WERI-Rb-1 (cell line): ENCODE data around the gene CLCN7.

Source experiments
- DNase-seq: peaks from one replicate; pipeline ENCODE4 v3.0.0-alpha.2; 2020
- H3K27ac ChIP-seq: fragments of 250-450 bp; sonication (Bioruptor Pico); 2 replicates; pipeline ENCODE4 v1.5.1; 2020; ENCODE audit warnings: mild to moderate bottlenecking, moderate library complexity
- H3K27me3 ChIP-seq: fragments of 250-450 bp; sonication (Bioruptor Pico); 2 replicates; pipeline ENCODE4 v1.5.1; 2021; ENCODE audit warnings: mild to moderate bottlenecking, low read depth, moderate library complexity; ENCODE audit not compliant: insufficient read depth, severe bottlenecking
- H3K36me3 ChIP-seq: fragments of 250-450 bp; sonication (Bioruptor Pico); 2 replicates; pipeline ENCODE4 v1.5.1; 2020; ENCODE audit warnings: mild to moderate bottlenecking, moderate library complexity
- H3K4me3 ChIP-seq: 2 replicates; pipeline ENCODE4 v1.5.1; 2011; ENCODE audit warnings: low read depth, mild to moderate bottlenecking, control low read depth, low read length
- H3K9me3 ChIP-seq: fragments of 250-450 bp; sonication (Bioruptor Pico); 2 replicates; pipeline ENCODE4 v1.5.1; 2021; ENCODE audit warnings: mild to moderate bottlenecking, moderate library complexity; ENCODE audit not compliant: severe bottlenecking
- TF ChIP-seq, protein P1 (sequence below): IDR thresholded peaks from 2 replicates; pipeline ENCODE4 v1.5.1; 2011; ENCODE audit warnings: low read depth, mild to moderate bottlenecking, control low read depth, inconsistent platforms, low read length

CLCN7 gene

DNA sequence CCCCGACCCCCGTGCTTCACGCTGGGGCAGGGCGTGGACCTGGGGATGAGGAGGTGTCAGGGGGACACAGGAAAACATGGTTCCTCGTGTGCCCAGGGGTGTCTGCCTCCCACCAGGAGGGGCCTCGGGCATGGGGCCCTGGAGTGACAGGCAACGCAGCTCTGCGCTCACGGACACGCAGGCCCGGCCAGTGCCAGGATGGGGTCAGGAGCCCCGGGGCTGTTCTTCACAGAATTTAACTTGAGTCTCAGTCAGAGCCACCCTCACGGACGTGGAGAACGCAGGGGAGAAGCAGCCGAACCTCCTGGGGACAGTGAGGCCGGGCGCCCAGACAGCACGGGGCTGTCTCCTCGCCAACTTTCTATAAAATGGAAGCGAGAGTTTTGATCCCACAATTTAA is 77.0 kb downstream of the CLCN7 start:
- DNase-seq, result no peak
- Histone ChIP-seq H3K27me3 (no peaks in the 10 kb centered on the region), H3K36me3 (peaks cover 21% of the 10 kb centered on the region), H3K4me3 (no peak overlapping the region), H3K27ac (no peak overlapping the region), H3K9me3 (no peaks in the 10 kb centered on the region)
- TF ChIP-seq, protein P1, sequence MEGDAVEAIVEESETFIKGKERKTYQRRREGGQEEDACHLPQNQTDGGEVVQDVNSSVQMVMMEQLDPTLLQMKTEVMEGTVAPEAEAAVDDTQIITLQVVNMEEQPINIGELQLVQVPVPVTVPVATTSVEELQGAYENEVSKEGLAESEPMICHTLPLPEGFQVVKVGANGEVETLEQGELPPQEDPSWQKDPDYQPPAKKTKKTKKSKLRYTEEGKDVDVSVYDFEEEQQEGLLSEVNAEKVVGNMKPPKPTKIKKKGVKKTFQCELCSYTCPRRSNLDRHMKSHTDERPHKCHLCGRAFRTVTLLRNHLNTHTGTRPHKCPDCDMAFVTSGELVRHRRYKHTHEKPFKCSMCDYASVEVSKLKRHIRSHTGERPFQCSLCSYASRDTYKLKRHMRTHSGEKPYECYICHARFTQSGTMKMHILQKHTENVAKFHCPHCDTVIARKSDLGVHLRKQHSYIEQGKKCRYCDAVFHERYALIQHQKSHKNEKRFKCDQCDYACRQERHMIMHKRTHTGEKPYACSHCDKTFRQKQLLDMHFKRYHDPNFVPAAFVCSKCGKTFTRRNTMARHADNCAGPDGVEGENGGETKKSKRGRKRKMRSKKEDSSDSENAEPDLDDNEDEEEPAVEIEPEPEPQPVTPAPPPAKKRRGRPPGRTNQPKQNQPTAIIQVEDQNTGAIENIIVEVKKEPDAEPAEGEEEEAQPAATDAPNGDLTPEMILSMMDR, result no peak

DNA sequence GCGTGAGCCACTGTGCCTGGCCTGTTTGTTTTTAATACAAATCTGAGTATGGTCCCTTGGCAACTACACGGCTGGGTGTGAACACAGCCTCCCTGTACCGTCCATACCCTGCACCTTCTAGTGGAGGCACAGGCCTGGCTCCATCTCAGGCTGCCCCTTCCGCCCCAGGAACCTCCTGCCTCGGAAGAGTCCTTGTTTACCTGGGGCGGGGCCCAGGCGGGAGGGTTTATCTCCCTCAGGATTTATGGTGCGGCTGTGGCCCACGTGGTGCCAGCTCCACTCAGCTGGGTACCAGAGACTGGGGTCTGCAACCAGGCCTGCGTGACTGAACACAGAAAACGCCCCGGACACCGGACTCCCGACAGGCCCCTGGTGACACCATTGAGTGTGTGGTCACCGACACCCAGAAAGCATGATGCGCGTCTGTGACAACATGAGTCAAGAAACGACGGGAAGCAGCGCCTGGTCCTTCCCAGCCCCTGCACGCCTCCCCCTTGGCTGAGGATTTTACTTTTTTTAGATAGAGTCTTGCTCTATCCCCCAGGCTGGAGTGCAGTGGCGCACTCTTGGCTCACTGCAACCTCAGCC is 79.3 kb downstream of the CLCN7 start:
- no peak overlapping the region for H3K27ac ChIP-seq
- TF ChIP-seq, protein P1, result no peak
- H3K36me3 ChIP-seq, result peaks cover 17% of the 10 kb centered on the region
- H3K4me3 ChIP-seq, result no peak overlapping the region
- H3K27me3 ChIP-seq, result no peaks in the 10 kb centered on the region
- DNase-seq, result no peak
- H3K9me3 ChIP-seq, result no peaks in the 10 kb centered on the region
